Activated T-helper 17 cell treated with anti-CD3 and anti-CD28 coated beads, Interleukin-2, amount 50 U/mL, for 72 hours (primary cell): ENCODE data around the gene ADGRL1. TPM values are rescaled to one million over a fixed set of nuclear protein-coding genes. Genes with fewer than 3 reads are reported as not detected.
"Not testable (repeated sequence)": the region's sequence is repeated elsewhere in the genome, so short reads cannot be mapped to it uniquely, and the experiment has no call there.

Experiments
- ATAC-seq: fragments of 150-1000 bp; cut with Tn5 transposase; replicated peaks from 2 replicates; pipeline ENCODE4 v1.10.0; 2021; ENCODE audit warnings: mild to moderate bottlenecking, moderate library complexity
- H3K27ac Mint-ChIP-seq: one replicate; pipeline ENCODE4 v1.8.0; 2022; ENCODE audit warnings: mixed read lengths
- H3K27me3 Mint-ChIP-seq: one replicate; pipeline ENCODE4 v1.8.0; 2022; ENCODE audit warnings: mixed read lengths
- H3K36me3 Mint-ChIP-seq: one replicate; pipeline ENCODE4 v1.8.0; 2022; ENCODE audit warnings: low read depth, mild to moderate bottlenecking, mixed read lengths
- H3K4me1 Mint-ChIP-seq: one replicate; pipeline ENCODE4 v1.8.0; 2022; ENCODE audit warnings: mixed read lengths
- H3K4me3 Mint-ChIP-seq: one replicate; pipeline ENCODE4 v1.8.0; 2022; ENCODE audit warnings: mild to moderate bottlenecking, mixed read lengths
- H3K9me3 Mint-ChIP-seq: one replicate; pipeline ENCODE4 v1.8.0; 2022; ENCODE audit warnings: mixed read lengths
- total RNA-seq, 2 donors: library from RNA; stranded (reverse); gene quantifications; one replicate each; pipeline ENCODE4 v1.2.3, GENCODE V29; 2022

Gene ADGRL1
- total RNA-seq, 2 donors from 2014 or later = 3.9 to 8.4 TPM

DNA sequence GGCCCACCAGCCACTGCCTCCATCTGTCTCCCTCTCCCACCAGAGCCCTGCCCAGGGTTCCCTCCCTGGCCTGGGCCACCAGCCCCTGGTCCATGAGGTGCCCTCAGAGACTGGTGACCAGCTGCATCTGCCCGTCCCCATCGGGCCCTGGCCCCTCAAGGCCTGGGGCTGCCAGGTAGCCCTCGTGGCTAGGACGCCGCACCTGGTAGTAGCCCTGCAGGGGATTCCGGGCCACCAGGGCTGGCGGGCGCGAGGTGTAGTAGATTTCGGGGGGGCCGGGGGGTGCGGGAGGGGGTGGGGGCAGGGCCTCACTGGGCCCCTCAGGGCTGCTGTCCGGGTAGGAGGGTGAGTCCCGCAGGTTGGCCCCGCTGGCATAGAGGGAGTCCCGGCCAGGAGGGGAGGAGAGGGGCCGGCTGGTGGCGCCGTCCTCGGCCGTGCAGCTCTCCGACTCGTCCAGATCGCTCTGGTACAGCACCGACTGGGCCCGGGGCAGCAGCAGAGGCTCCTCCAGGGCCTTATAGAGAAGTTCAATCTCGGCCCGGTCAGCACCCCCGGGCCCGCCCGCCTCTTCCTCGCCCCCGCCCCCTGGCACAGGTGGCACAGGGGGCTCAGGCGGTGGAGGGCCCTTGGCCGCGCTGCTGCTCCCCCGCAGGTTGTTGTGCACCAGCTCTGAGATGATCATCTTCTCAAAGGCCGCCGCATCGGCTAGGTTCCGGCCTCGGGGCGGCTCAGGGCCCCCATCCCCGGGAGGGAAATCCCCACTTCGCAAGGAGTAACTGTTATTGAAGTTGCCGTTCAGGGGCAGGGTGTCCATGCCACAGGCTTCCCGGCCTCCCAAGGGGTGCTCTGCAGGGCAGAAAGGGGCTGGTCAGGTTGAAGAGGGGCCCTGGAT, 55.0 kb downstream of the ADGRL1 start:
- Mint-ChIP-seq H3K27ac (no peak overlapping the region), H3K4me3 (no peak overlapping the region), H3K27me3 (no peaks in the 10 kb centered on the region)

DNA sequence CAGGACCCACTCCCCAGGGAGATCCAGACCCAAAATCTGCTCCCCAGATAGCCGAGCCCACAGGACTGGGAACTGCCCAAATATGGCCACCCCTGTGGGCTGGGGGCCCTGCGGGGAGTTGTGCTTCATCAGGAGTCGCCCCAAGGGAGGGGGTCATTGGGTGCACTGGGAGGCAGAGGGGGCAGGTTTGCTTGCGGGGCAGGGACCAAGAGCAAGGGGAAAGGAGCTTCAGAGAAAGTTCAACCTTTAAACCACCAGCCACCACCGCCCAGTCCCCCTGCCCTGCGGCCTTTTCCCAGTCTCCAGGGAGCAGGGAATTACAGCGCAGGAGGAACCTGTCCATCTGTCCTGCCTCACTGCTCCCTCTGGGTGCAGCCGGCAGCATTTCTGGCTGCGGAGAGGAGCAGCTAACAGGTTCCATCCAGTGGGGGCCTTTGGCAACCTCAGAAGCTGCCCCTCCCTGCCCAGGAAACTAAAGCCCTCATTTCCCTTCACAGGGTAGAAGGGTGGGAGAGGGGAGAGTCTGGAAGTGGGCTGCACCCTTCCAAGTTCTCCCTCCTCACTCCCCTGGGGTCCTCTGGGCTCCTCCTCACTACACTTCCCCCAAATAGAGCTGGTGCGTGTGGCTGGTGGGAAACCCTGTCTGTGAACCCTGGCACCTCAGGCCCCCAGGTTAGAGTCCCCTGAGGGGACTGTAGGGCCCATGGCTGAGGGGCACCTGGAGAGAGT, 55.8 kb downstream of the ADGRL1 start:
- peaks cover 22% of the 10 kb centered on the region for H3K4me1 Mint-ChIP-seq

More for the DNA sequence above, 55.0 kb downstream of the ADGRL1 start:
- H3K4me1 Mint-ChIP-seq = peaks cover 22% of the 10 kb centered on the region
- no peak for ATAC-seq
- H3K9me3 Mint-ChIP-seq = no peaks in the 10 kb centered on the region
- peaks cover 8% of the 10 kb centered on the region for H3K36me3 Mint-ChIP-seq

DNA sequence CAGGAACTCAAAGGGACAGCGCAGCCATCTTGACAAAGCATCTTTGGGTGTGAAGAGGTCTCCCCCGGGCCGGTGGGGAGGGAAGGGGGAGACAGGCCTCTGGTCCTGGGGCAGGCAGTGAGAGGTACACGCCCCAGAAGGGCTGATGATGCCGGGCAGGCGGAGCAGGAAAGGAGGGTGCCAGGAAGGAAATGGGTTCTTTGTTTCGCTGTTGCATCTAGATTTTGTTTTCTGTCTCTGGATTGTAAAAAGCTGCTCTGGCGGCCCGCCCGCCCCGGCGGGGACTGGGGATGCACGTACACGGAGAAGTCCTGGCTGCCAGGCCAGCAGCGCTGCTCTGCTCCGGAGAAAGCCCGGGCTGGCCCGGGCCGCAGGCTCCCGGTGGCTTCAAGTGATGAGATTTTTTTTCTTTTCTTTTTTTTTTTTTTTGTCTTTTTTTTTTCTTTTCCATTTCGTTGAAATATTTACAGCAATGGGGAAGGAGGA, 56.4 kb downstream of the ADGRL1 start:
- Mint-ChIP-seq H3K4me1 (peaks cover 22% of the 10 kb centered on the region), H3K27me3 (no peaks in the 10 kb centered on the region)

More for the DNA sequence above, 55.8 kb downstream of the ADGRL1 start:
- Mint-ChIP-seq H3K36me3 (peaks cover 8% of the 10 kb centered on the region), H3K27me3 (no peaks in the 10 kb centered on the region), H3K9me3 (no peaks in the 10 kb centered on the region), H3K27ac (peak overlapping the region; percentile 98), H3K4me3 (peak overlapping the region; percentile 86)
- ATAC-seq = peak; percentile 33

GRCh38 chr19:14148751-14149410, 57.1 kb downstream of the ADGRL1 start:
- H3K9me3 Mint-ChIP-seq = no peaks in the 10 kb centered on the region
- peaks cover 8% of the 10 kb centered on the region for H3K36me3 Mint-ChIP-seq
- peak overlapping the region; percentile 98 for H3K27ac Mint-ChIP-seq
- ATAC-seq = no peak
- H3K27me3 Mint-ChIP-seq = no peaks in the 10 kb centered on the region
- peak overlapping the region; percentile 86 for H3K4me3 Mint-ChIP-seq
- H3K4me1 Mint-ChIP-seq = peaks cover 22% of the 10 kb centered on the region

More for the DNA sequence above, 56.4 kb downstream of the ADGRL1 start:
- Mint-ChIP-seq H3K4me3 (peak overlapping the region; percentile 86), H3K9me3 (no peaks in the 10 kb centered on the region), H3K27ac (peak overlapping the region; percentile 98), H3K36me3 (peaks cover 8% of the 10 kb centered on the region)
- ATAC-seq = peak; percentile 78

DNA sequence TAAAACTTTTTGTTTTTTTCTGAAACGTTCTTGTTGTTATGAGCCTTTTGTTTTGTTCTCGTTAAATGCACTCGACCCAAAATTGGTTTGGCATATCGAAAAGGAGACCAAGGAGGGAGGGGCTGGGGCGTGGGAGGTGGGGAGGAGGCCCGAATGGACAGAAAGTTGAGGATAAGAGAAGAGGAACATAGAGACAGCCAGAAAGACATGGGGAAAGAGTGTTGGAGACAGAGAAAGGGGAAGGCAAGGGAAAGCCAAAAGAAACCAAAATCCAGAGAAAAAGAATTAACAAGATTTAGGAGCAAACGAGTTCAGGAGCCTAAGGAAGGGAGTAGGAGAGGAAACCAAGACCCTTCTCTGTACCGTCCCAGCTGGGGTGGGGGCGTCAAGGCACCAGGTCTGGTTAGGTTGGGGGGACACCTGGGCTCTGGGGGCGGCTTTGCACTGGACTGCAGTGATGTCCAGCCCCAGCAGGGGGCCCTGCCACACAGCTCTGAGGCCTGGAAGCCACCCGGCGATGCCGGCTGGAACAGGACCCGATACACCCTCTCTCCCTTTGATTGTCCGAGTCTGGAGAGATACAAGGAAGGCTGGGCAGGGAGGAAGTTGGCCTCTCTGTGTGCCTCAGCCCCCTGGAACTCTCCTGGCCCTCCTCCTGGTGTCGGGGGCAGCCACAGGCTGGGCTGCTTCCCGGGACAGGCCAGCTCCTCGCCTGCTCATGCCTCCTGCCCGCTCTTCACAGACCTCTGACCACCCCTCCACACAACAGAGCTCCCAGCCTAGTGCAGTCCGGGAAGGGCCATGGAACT, 58.0 kb downstream of the ADGRL1 start:
- H3K4me3 Mint-ChIP-seq = peak overlapping the region; percentile 86
- peaks cover 20% of the 10 kb centered on the region for H3K4me1 Mint-ChIP-seq
- peak; percentile 65 for ATAC-seq
- H3K36me3 Mint-ChIP-seq = peaks cover 4% of the 10 kb centered on the region
- H3K9me3 Mint-ChIP-seq = no peaks in the 10 kb centered on the region
- H3K27ac Mint-ChIP-seq = peak overlapping the region; percentile 98
- no peaks in the 10 kb centered on the region for H3K27me3 Mint-ChIP-seq

- Mint-ChIP-seq H3K4me3 (no peak overlapping the region), H3K27me3 (no peaks in the 10 kb centered on the region), H3K4me1 (peaks cover 27% of the 10 kb centered on the region), H3K9me3 (no peaks in the 10 kb centered on the region), H3K36me3 (no peaks in the 10 kb centered on the region), H3K27ac (peak overlapping the region; percentile 37)
- no peak for ATAC-seq
These were observed 59.2 kb downstream of the ADGRL1 start for GRCh38 chr19:14146789-14147216.

- peak overlapping the region; percentile 37 for H3K27ac Mint-ChIP-seq
- not testable (repeated sequence) for ATAC-seq, H3K9me3 Mint-ChIP-seq
These were observed 59.8 kb downstream of the ADGRL1 start for GRCh38 chr19:14146169-14146568.

GRCh38 chr19:14145381-14145780, 60.6 kb downstream of the ADGRL1 start:
- ATAC-seq = no peak
- Mint-ChIP-seq H3K4me1 (peaks cover 27% of the 10 kb centered on the region), H3K36me3 (no peaks in the 10 kb centered on the region), H3K27me3 (no peaks in the 10 kb centered on the region), H3K27ac (peak overlapping the region; percentile 37), H3K9me3 (no peaks in the 10 kb centered on the region), H3K4me3 (no peak overlapping the region)

More at GRCh38 chr19:14146169-14146568, 59.8 kb downstream of the ADGRL1 start:
- not testable (repeated sequence) for H3K4me3 Mint-ChIP-seq, H3K27me3 Mint-ChIP-seq, H3K36me3 Mint-ChIP-seq
- peaks cover 27% of the 10 kb centered on the region for H3K4me1 Mint-ChIP-seq

GRCh38 chr19:14142262-14143190, 63.4 kb downstream of the ADGRL1 start:
- Mint-ChIP-seq H3K27me3 (no peaks in the 10 kb centered on the region), H3K4me1 (peaks cover 14% of the 10 kb centered on the region)
- ATAC-seq = no peak

GRCh38 chr19:14141041-14141440, 64.9 kb downstream of the ADGRL1 start:
- H3K9me3 Mint-ChIP-seq = no peaks in the 10 kb centered on the region
- ATAC-seq = no peak
- peaks cover 9% of the 10 kb centered on the region for H3K4me1 Mint-ChIP-seq
- H3K27ac Mint-ChIP-seq = no peak overlapping the region
- H3K4me3 Mint-ChIP-seq = no peak overlapping the region
- no peaks in the 10 kb centered on the region for H3K36me3 Mint-ChIP-seq
- no peaks in the 10 kb centered on the region for H3K27me3 Mint-ChIP-seq

More at GRCh38 chr19:14142262-14143190, 63.4 kb downstream of the ADGRL1 start:
- H3K27ac Mint-ChIP-seq = no peak overlapping the region
- no peak overlapping the region for H3K4me3 Mint-ChIP-seq
- H3K9me3 Mint-ChIP-seq = no peaks in the 10 kb centered on the region
- H3K36me3 Mint-ChIP-seq = no peaks in the 10 kb centered on the region

GRCh38 chr19:14139944-14140343, 66.0 kb downstream of the ADGRL1 start:
- no peak overlapping the region for H3K27ac Mint-ChIP-seq
- H3K4me1 Mint-ChIP-seq = peaks cover 16% of the 10 kb centered on the region
- no peaks in the 10 kb centered on the region for H3K27me3 Mint-ChIP-seq
- no peak for ATAC-seq
- peaks cover 8% of the 10 kb centered on the region for H3K36me3 Mint-ChIP-seq
- H3K9me3 Mint-ChIP-seq = no peaks in the 10 kb centered on the region
- no peak overlapping the region for H3K4me3 Mint-ChIP-seq

- ATAC-seq = no peak
- H3K27me3 Mint-ChIP-seq = no peaks in the 10 kb centered on the region
- H3K4me3 Mint-ChIP-seq = peak overlapping the region; percentile 68
- H3K36me3 Mint-ChIP-seq = peaks cover 19% of the 10 kb centered on the region
- peaks cover 16% of the 10 kb centered on the region for H3K4me1 Mint-ChIP-seq
- no peaks in the 10 kb centered on the region for H3K9me3 Mint-ChIP-seq
- H3K27ac Mint-ChIP-seq = no peak overlapping the region
These were observed 67.2 kb downstream of the ADGRL1 start for GRCh38 chr19:14138576-14139265.
